K562 (cell line): ENCODE measurements around the gene FBXL12. TPM values are rescaled to one million over a fixed set of nuclear protein-coding genes. Genes with fewer than 3 reads are reported as not detected.

Source experiments
- E2F4 ChIP-seq: sonication (generic); formaldehyde crosslinking; IDR thresholded peaks from 2 replicates; pipeline ENCODE4 v1.8.0; 2022; ENCODE audit warnings: mild to moderate bottlenecking, low read depth, missing genetic modification reagents
- FOXM1 ChIP-seq, 2 experiments: fragments of 450-650 bp in 1 of 2; sonication (generic) in 1 of 2; formaldehyde crosslinking in 1 of 2; IDR thresholded peaks; 2 replicates each; pipeline versions ENCODE4 v1.6.1 to v1.9.0; 2017 to 2022; ENCODE audit warnings: low read depth in 2 of 2, mild to moderate bottlenecking in 2 of 2, missing genetic modification reagents in 1 of 2, moderate library complexity in 1 of 2
- GATAD2B ChIP-seq: fragments of 450-650 bp; IDR thresholded peaks from 2 replicates; pipeline ENCODE4 v1.6.1; 2017; ENCODE audit warnings: mild to moderate bottlenecking, borderline replicate concordance
- MED1 ChIP-seq: sonication (generic); formaldehyde crosslinking; IDR thresholded peaks from 2 replicates; pipeline ENCODE4 v1.8.1; 2023; ENCODE audit warnings: missing genetic modification reagents, borderline replicate concordance
- MXI1 ChIP-seq: IDR thresholded peaks from 2 replicates; pipeline ENCODE4 v1.6.1; 2011; ENCODE audit warnings: low read depth, mild to moderate bottlenecking, improper control_type of control experiment, low read length
- NFYB ChIP-seq: IDR thresholded peaks from 2 replicates; pipeline ENCODE4 v1.6.1; 2011; ENCODE audit warnings: mild to moderate bottlenecking, moderate library complexity; ENCODE audit not compliant: insufficient read length; ENCODE audit errors: extremely low read depth
- PHB2 ChIP-seq: fragments of 450-650 bp; IDR thresholded peaks from 2 replicates; pipeline ENCODE4 v1.6.1; 2017; ENCODE audit warnings: low read depth
- RB1 ChIP-seq: fragments of 450-650 bp; IDR thresholded peaks from 2 replicates; pipeline ENCODE4 v1.6.1; 2017; ENCODE audit warnings: low read depth, mild to moderate bottlenecking
- SMAD3 ChIP-seq: fragments of 450-650 bp; formaldehyde crosslinking; conservative IDR thresholded peaks from 2 replicates; pipeline ENCODE4 v1.4.0; 2020; ENCODE audit warnings: mild to moderate bottlenecking
- SMARCA4 ChIP-seq: fragments of 450-650 bp; IDR thresholded peaks from 2 replicates; pipeline ENCODE4 v1.6.1; 2016
- THRB ChIP-seq: fragments of 450-650 bp; formaldehyde crosslinking; conservative IDR thresholded peaks from 2 replicates; pipeline ENCODE4 v1.4.0; 2022; ENCODE audit warnings: mild to moderate bottlenecking, missing genetic modification characterization
- YBX1 ChIP-seq: fragments of 450-650 bp; IDR thresholded peaks from 2 replicates; pipeline ENCODE4 v1.7.1; 2016; ENCODE audit warnings: mild to moderate bottlenecking
- ZBTB1 ChIP-seq: sonication (generic); formaldehyde crosslinking; IDR thresholded peaks from 2 replicates; pipeline ENCODE4 v1.8.1; 2023; ENCODE audit warnings: missing genetic modification reagents, low read depth, mild to moderate bottlenecking, borderline replicate concordance
- ZKSCAN8 ChIP-seq: fragments of 200-800 bp; sonication (Bioruptor generic); IDR thresholded peaks from 2 replicates; pipeline ENCODE4 v1.6.1; 2016; ENCODE audit warnings: missing genetic modification characterization, missing compliant biosample characterization
- ZNF224 ChIP-seq: sonication (generic); formaldehyde crosslinking; IDR thresholded peaks from 2 replicates; pipeline ENCODE4 v1.8.0; 2022; ENCODE audit warnings: mild to moderate bottlenecking, missing genetic modification reagents
- ZNF384 ChIP-seq: IDR thresholded peaks from 2 replicates; pipeline ENCODE4 v1.6.1; 2012; ENCODE audit warnings: low read depth, low read length, improper control_type of control experiment
- ZNF436 ChIP-seq: fragments of 250-450, 450-650 bp; sonication (Bioruptor Pico); formaldehyde crosslinking; IDR thresholded peaks from 2 replicates; pipeline ENCODE4 v1.7.0; 2020; ENCODE audit warnings: mild to moderate bottlenecking
- ZNF75A ChIP-seq: fragments of 450-650 bp; formaldehyde crosslinking; IDR thresholded peaks from 2 replicates; pipeline ENCODE4 v1.4.0; 2020; ENCODE audit warnings: mild to moderate bottlenecking
- polyA plus RNA-seq, 8 experiments: library from polyadenylated mRNA; depleted of rRNA in 4 of 8; stranded (reverse) in 5 of 8; unstranded in 3 of 8; fragments of >200 nt; fragmentation: Nextera tagmentation in 2 of 8; fragmentation: Illumina TruSeq in 1 of 8; extraction: Ambion mirVana in 2 of 8; extraction: Trizol in 1 of 8; gene quantifications; 2 replicates each; pipeline versions ENCODE4 v1.2.1 to v1.2.3, GENCODE V29; 2011 to 2014; ENCODE audit warnings: inconsistent platforms in 1 of 8, missing spikeins in 1 of 8
- total RNA-seq, 7 experiments: library from RNA; depleted of rRNA in 6 of 7; stranded (reverse); fragments of >200 nt in 6 of 7; fragmentation: Illumina TruSeq in 2 of 7; extraction: Trizol in 2 of 7; gene quantifications; 2 replicates each; pipeline versions ENCODE4 v1.2.1 to v1.2.3, GENCODE V29; 2011 to 2021; ENCODE audit warnings: low replicate concordance in 1 of 7
- TF ChIP-seq, protein P1 (sequence below): fragments of 200-800 bp; sonication (Bioruptor generic); IDR thresholded peaks from 2 replicates; pipeline ENCODE4 v1.6.1; 2016; ENCODE audit warnings: missing genetic modification characterization, missing compliant biosample characterization
- TF ChIP-seq, protein P2 (sequence below): fragments of 450-650 bp; formaldehyde crosslinking; IDR thresholded peaks from 2 replicates; pipeline ENCODE4 v1.4.0; 2022; ENCODE audit warnings: missing genetic modification characterization

FBXL12 gene
- total and polyA plus RNA-seq, 9 of the 15 experiments (the other 6 are each of a cell fraction or from before 2014, with no cell fraction given): 2.7 to 40.5 (median 26.5) TPM

GRCh38 chr19:9818734-9819595, at the start of gene FBXL12 (continued):
- TF ChIP-seq, protein P1, sequence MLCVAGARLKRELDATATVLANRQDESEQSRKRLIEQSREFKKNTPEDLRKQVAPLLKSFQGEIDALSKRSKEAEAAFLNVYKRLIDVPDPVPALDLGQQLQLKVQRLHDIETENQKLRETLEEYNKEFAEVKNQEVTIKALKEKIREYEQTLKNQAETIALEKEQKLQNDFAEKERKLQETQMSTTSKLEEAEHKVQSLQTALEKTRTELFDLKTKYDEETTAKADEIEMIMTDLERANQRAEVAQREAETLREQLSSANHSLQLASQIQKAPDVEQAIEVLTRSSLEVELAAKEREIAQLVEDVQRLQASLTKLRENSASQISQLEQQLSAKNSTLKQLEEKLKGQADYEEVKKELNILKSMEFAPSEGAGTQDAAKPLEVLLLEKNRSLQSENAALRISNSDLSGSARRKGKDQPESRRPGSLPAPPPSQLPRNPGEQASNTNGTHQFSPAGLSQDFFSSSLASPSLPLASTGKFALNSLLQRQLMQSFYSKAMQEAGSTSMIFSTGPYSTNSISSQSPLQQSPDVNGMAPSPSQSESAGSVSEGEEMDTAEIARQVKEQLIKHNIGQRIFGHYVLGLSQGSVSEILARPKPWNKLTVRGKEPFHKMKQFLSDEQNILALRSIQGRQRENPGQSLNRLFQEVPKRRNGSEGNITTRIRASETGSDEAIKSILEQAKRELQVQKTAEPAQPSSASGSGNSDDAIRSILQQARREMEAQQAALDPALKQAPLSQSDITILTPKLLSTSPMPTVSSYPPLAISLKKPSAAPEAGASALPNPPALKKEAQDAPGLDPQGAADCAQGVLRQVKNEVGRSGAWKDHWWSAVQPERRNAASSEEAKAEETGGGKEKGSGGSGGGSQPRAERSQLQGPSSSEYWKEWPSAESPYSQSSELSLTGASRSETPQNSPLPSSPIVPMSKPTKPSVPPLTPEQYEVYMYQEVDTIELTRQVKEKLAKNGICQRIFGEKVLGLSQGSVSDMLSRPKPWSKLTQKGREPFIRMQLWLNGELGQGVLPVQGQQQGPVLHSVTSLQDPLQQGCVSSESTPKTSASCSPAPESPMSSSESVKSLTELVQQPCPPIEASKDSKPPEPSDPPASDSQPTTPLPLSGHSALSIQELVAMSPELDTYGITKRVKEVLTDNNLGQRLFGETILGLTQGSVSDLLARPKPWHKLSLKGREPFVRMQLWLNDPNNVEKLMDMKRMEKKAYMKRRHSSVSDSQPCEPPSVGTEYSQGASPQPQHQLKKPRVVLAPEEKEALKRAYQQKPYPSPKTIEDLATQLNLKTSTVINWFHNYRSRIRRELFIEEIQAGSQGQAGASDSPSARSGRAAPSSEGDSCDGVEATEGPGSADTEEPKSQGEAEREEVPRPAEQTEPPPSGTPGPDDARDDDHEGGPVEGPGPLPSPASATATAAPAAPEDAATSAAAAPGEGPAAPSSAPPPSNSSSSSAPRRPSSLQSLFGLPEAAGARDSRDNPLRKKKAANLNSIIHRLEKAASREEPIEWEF (CRISPR knock-in tag): no peak
- TF ChIP-seq FOXM1 (IDR thresholded peaks at IDR 0.05; ENCODE audit: low read depth) (no peak), FOXM1 (CRISPR knock-in tag; IDR thresholded peaks at IDR 0.05; ENCODE audit: low read depth) (0 out of 2 replicates have a peak, but pooled peaks have one; percentile 73), ZNF224 (CRISPR knock-in tag) (no peak), PHB2 (no peak), MXI1 (no peak; the same call in 1 of the 2 replicates), E2F4 (CRISPR knock-in tag) (no peak), NFYB (no peak), MED1 (no peak), RB1 (peak; percentile 28; the same call in 1 of the 2 replicates), SMARCA4 (no peak), ZNF75A (CRISPR knock-in tag) (no peak), SMAD3 (CRISPR knock-in tag) (no peak), ZNF436 (CRISPR knock-in tag) (no peak), ZKSCAN8 (CRISPR knock-in tag) (no peak), YBX1 (no peak), ZBTB1 (CRISPR knock-in tag) (no peak), ZNF384 (no peak), GATAD2B (no peak), THRB (CRISPR knock-in tag) (no peak)
- TF ChIP-seq, protein P2, sequence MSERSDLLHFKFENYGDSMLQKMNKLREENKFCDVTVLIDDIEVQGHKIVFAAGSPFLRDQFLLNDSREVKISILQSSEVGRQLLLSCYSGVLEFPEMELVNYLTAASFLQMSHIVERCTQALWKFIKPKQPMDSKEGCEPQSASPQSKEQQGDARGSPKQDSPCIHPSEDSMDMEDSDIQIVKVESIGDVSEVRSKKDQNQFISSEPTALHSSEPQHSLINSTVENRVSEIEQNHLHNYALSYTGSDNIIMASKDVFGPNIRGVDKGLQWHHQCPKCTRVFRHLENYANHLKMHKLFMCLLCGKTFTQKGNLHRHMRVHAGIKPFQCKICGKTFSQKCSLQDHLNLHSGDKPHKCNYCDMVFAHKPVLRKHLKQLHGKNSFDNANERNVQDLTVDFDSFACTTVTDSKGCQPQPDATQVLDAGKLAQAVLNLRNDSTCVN (CRISPR knock-in tag): no peak
